Ascending aorta (tissue), 2 donors: Measurements from ENCODE around the gene TNFRSF8. TPM values are rescaled to one million over a fixed set of nuclear protein-coding genes. Genes with fewer than 3 reads are reported as not detected.
A peak's percentile ranks its signal among the peaks of the same experiment; 100 is the strongest.
"Not testable (repeated sequence)": the region's sequence is repeated elsewhere in the genome, so short reads cannot be mapped to it uniquely, and the experiment has no call there.

Experiments
- DNase-seq, 2 donors: peaks; one replicate each; pipeline ENCODE4 v3.0.0-alpha.2; 2019; ENCODE audit warnings: low spot score in 2 of 2
- H3K27ac ChIP-seq, 2 donors: fragments of 200-600 bp; sonication (generic); one replicate each; pipeline ENCODE4 v1.5.1; 2016 to 2017; ENCODE audit warnings: mild to moderate bottlenecking in 1 of 2
- H3K27me3 ChIP-seq: fragments of 200-600 bp; sonication (generic); one replicate; pipeline ENCODE4 v1.5.1; 2017
- H3K36me3 ChIP-seq, 2 donors: fragments of 200-600 bp; sonication (generic); one replicate each; pipeline ENCODE4 v1.5.1; 2016
- H3K4me1 ChIP-seq, 2 donors: fragments of 200-600 bp; sonication (generic); one replicate each; pipeline ENCODE4 v1.5.1; 2016 to 2017; ENCODE audit warnings: mild to moderate bottlenecking in 1 of 2
- H3K4me3 ChIP-seq, 2 donors: fragments of 200-600 bp; sonication (generic); one replicate each; pipeline ENCODE4 v1.5.1; 2016 to 2017; ENCODE audit warnings: mild to moderate bottlenecking in 1 of 2
- H3K9me3 ChIP-seq, 2 donors: fragments of 200-600 bp; sonication (generic); one replicate each; pipeline ENCODE4 v1.5.1; 2016
- intact Hi-C: fragments of 100-400 bp; cut with DNase I; formaldehyde crosslinking; loops from one replicate; pipeline ENCODE4 v1.15.1; 2023
- total RNA-seq: library from RNA; depleted of rRNA; stranded (reverse); fragments of >200 nt; gene quantifications from one replicate; pipeline ENCODE4 v1.1.0, GENCODE V29; 2016
- TF ChIP-seq, protein P1 (sequence below), 3 experiments: fragments of 200-600 bp in 2 of 3; fragments of 450-650 bp in 1 of 3; sonication (generic) in 2 of 3; IDR thresholded peaks; one replicate each; pipeline ENCODE4 v1.5.1; 2016 to 2019; ENCODE audit warnings: antibody characterized with exemption in 3 of 3, mild to moderate bottlenecking in 1 of 3, moderate library complexity in 1 of 3

TNFRSF8 gene
- total RNA-seq, 1 donor from 2014 or later: 22.8 TPM

DNA sequence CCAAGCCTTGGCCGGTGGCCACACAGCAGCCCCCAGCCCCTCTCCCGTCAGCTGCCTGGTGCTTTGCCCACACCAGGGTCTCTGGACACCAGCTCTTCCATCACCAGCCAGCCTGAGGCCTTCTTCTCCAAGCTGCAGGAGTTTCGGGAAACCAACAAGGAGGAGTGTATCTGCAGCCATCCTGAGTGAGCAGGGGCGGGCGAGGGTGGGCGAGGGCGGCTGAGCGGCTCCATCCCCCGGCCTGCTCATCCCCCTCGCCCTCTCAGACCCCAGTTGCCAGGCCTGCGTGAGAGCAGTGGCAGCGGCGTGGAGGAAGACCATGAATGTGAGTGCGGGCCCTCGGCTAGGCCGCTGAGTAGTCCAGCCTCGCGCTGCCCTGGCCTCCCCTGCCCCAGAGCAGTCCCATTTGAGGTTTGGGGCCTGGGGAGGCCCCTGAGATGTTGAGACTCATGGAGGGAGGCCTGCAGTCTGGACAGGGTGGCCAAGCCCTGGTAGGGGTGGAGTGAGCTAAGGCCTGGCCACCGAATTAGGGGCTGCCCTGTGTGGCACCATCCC is 34.1 kb upstream of the TNFRSF8 start:
- Histone ChIP-seq H3K27me3 (no peaks in the 10 kb centered on the region), H3K36me3 (peaks cover 43 to 71% of the 10 kb centered on the region in 2 donors), H3K4me1 (no peaks in the 10 kb centered on the region), H3K4me3 (no peak overlapping the region), H3K9me3 (no peaks in the 10 kb centered on the region), H3K27ac (no peak overlapping the region)
- intact Hi-C loops: no loop called here
- DNase-seq: no peak
- TF ChIP-seq, protein P1, sequence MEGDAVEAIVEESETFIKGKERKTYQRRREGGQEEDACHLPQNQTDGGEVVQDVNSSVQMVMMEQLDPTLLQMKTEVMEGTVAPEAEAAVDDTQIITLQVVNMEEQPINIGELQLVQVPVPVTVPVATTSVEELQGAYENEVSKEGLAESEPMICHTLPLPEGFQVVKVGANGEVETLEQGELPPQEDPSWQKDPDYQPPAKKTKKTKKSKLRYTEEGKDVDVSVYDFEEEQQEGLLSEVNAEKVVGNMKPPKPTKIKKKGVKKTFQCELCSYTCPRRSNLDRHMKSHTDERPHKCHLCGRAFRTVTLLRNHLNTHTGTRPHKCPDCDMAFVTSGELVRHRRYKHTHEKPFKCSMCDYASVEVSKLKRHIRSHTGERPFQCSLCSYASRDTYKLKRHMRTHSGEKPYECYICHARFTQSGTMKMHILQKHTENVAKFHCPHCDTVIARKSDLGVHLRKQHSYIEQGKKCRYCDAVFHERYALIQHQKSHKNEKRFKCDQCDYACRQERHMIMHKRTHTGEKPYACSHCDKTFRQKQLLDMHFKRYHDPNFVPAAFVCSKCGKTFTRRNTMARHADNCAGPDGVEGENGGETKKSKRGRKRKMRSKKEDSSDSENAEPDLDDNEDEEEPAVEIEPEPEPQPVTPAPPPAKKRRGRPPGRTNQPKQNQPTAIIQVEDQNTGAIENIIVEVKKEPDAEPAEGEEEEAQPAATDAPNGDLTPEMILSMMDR (IDR thresholded peaks at IDR 0.05): no peak

DNA sequence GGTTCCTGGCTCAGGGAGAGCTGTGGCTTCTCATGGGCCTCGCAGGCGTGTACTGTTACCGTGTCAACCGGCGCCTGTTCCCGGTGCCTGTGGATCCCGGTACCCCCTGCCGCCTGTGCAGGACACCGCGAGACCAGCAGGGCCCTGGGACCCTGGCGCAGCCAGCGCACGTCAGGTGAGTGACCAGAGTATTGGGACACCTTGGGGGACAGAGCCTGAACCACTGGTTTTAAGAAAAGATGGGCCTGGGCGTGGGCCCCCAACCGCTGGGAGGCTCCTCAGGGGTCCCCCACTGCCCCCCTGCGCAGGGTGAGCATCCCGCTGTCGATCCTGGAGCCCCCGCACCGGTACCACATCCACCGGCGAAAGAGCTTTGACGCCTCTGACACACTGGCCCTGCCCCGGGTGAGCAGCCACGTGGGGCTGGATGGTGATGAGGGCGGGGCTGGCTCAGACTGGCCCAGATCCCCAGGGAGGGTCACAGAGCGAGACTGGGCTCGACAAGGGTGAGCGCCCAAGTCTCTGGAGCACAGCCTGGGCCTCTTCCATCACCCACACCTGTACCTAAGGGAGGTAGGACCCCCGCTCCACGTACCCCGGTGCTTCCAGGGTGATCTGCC is 33.3 kb upstream of the TNFRSF8 start:
- H3K4me1 ChIP-seq: peaks cover 0 to 3% of the 10 kb centered on the region in 2 donors
- H3K36me3 ChIP-seq: peaks cover 37 to 64% of the 10 kb centered on the region in 2 donors
- TF ChIP-seq, protein P1 (IDR thresholded peaks at IDR 0.05): no peak
- no peak overlapping the region for H3K4me3 ChIP-seq
- H3K27ac ChIP-seq: no peak overlapping the region
- no peak for DNase-seq
- H3K9me3 ChIP-seq: no peaks in the 10 kb centered on the region
- intact Hi-C loops: no loop called here
- no peaks in the 10 kb centered on the region for H3K27me3 ChIP-seq

DNA sequence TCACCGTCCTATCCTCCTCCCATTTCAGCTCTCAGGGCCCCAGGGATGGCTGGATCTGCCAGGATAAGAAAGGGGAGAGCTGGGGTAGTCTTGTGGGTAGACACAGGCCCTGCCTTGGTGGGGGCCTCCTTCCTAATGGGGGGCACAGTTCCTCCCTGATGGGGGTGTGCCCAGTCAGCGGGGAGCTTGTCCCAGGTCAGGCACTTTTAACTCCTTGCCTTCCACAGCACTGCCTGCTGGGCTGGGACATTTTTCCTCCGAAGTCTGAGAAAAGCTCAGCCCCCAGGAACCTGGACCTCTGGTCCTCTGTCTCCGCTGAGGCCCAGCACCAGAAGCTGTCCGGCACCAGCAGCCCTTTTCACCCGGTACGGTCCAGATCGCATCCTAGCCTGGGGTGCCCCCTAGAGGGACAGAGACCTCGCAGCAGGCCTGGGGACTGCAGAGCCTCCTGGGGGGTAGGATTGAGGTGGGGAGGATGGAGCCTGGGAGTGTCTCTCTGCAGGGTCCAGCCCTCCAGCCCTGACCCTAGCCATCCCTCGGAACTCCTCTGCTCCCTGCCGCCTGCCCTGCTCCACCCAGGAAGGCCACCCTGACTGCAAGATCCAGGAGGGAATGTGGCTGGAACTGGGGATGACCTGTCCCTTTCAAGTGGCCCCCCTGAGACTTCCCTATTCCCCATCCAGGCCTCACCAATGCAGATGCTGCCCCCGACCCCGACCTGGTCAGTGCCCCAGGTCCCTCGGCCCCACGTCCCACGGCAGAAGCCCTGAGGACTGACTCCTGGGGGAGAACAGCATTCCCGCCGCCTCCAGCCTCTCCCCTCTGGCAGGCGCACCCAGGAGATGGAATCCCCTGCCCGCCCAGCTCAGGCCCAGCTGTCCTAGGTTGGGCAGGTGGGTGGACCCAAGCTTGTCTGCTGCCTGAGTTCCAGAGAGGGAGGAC is 31.8 kb upstream of the TNFRSF8 start:
- TF ChIP-seq, protein P1 (IDR thresholded peaks at IDR 0.05): peak in 1 of 3 experiments; percentile 36
- no peak for DNase-seq
- Histone ChIP-seq H3K27ac (no peak overlapping the region), H3K9me3 (no peaks in the 10 kb centered on the region), H3K27me3 (no peaks in the 10 kb centered on the region), H3K4me3 (no peak overlapping the region), H3K36me3 (peaks cover 26 to 50% of the 10 kb centered on the region in 2 donors), H3K4me1 (peaks cover 0 to 3% of the 10 kb centered on the region in 2 donors)
- intact Hi-C loops: no loop called here

DNA sequence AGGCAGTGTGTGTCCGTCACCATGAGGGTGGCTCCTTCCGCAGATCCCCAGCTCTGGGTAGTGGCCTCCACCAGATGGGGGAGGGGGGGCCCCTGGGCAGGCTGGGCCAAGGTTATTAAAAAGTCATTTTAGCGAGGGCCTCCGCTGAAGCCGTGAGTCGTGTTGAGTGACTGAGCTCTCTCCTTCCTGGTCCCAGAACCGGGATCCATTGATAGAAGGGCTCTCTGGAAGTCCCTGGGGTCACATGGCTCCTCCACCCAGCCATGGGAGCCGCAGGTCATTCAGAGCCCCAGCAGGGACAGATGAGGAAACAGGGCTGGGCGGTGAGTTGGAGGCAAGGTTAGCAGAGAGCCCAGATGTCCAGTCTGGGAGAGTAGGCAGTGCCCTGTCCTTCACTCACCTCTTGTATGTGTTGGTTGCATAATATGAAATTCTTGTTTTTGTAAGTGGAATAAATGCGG is 30.9 kb upstream of the TNFRSF8 start:
- Histone ChIP-seq H3K27me3 (no peaks in the 10 kb centered on the region), H3K4me3 (no peak overlapping the region), H3K27ac (no peak overlapping the region), H3K36me3 (peaks cover 26 to 42% of the 10 kb centered on the region in 2 donors), H3K9me3 (no peaks in the 10 kb centered on the region), H3K4me1 (peaks cover 0 to 3% of the 10 kb centered on the region in 2 donors)
- no peak for DNase-seq
- TF ChIP-seq, protein P1 (IDR thresholded peaks at IDR 0.05): no peak
- intact Hi-C loops: no loop called here

DNA sequence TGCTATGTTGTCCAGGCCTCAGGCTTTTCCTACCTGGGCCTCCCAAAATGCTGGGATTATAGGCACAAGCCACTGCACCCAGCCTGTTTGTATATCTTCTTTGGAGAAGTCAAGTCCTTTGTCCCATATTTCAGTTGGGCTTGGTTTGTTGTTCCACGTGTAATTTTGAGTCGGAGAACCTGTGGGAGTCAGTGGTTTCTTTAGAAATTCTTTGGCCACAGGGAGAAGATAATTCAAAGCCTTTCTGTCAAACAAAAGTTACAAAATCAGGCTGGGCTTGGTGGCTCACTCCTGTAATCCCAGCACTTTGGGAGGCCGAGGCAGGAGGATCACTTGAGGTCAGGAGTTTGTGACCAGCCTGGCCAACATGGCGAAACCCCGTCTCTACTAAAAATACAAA is 29.7 kb upstream of the TNFRSF8 start:
- H3K27ac ChIP-seq, intact Hi-C loops, DNase-seq, H3K4me3 ChIP-seq, H3K27me3 ChIP-seq, H3K4me1 ChIP-seq, H3K9me3 ChIP-seq: not testable (repeated sequence)
- peaks cover 20 to 37% of the 10 kb centered on the region in 2 donors for H3K36me3 ChIP-seq
